Endothelial cell of umbilical vein (primary cell): ENCODE measurements around the gene UBTD1. TPM values are rescaled to one million over a fixed set of nuclear protein-coding genes. Genes with fewer than 3 reads are reported as not detected.

ENCODE experiments used
- BruUV-seq: library from RNA; stranded (reverse); fragments of 400-500 nt; replicated peaks from 2 replicates; lab custom pipeline; 2021; lab: Mats Ljungman, UMichigan
- CTCF ChIA-PET: fragments of 300-600, 350-600 bp; sonication (Branson Sonifier 250); formaldehyde crosslinking; loops from one replicate; lab custom pipeline; 2021; ENCODE audit warnings: antibody characterized with exemption, inconsistent platforms; lab: Charles Lee
- POLR2A ChIA-PET: fragments of 300-600, 350-600 bp; sonication (Branson Sonifier 250); formaldehyde crosslinking; loops from one replicate; lab custom pipeline; 2021; ENCODE audit warnings: antibody characterized with exemption, inconsistent platforms; lab: Charles Lee
- DNase-seq: peaks from one replicate; pipeline ENCODE4 v3.0.0-alpha.2; 2011; ENCODE audit warnings: low read depth, low spot score
- FAIRE-seq: peaks from 2 replicates; lab custom pipeline; 2011; peaks lifted over from hg19 to GRCh38; lab: Jason Lieb, UNC
- H2AFZ ChIP-seq: 2 replicates; pipeline ENCODE4 v1.6.0; 2012; ENCODE audit warnings: low read depth, low read length, control low read depth, inconsistent platforms
- H3K27ac ChIP-seq: 2 replicates; pipeline ENCODE4 v1.5.1; 2011; ENCODE audit warnings: low read depth, mild to moderate bottlenecking, control low read depth, low read length, moderate library complexity; ENCODE audit not compliant: insufficient read depth
- H3K27me3 ChIP-seq, 2 experiments: 2 replicates each; pipeline versions ENCODE4 v1.6.0 to v1.6.1; 2011; ENCODE audit warnings: low read length in 2 of 2, mixed read lengths in 1 of 2; ENCODE audit not compliant: control insufficient read depth in 2 of 2, insufficient read depth in 2 of 2
- H3K36me3 ChIP-seq, 2 experiments: 2 replicates in 1 of 2; 3 replicates in 1 of 2; pipeline ENCODE4 v1.5.1; 2011; ENCODE audit warnings: low read length in 2 of 2, mild to moderate bottlenecking in 1 of 2, moderate library complexity in 1 of 2; ENCODE audit not compliant: control insufficient read depth in 2 of 2, insufficient read depth in 2 of 2; ENCODE audit errors: extremely low read depth in 1 of 2
- H3K4me1 ChIP-seq: 3 replicates; pipeline ENCODE4 v1.5.1; 2011; ENCODE audit warnings: mild to moderate bottlenecking, low read length; ENCODE audit not compliant: control insufficient read depth, insufficient read depth; ENCODE audit errors: extremely low read depth
- H3K4me2 ChIP-seq: 2 replicates; pipeline ENCODE4 v1.6.1; 2011; ENCODE audit warnings: low read length, control low read depth, mixed read lengths; ENCODE audit not compliant: insufficient read depth
- H3K4me3 ChIP-seq, 3 experiments: fragments of 200-600 bp in 1 of 3; sonication (generic), shearing (Covaris generic) in 1 of 3; replicated peaks in 1 of 3; 2 replicates each; pipeline ENCODE4 v1.5.1; 2011 to 2016; ENCODE audit warnings: control low read depth in 3 of 3, low read length in 3 of 3, mild to moderate bottlenecking in 2 of 3, inconsistent platforms in 1 of 3, low read depth in 1 of 3, moderate library complexity in 1 of 3; ENCODE audit not compliant: insufficient read depth in 1 of 3
- H3K79me2 ChIP-seq: 2 replicates; pipeline ENCODE4 v1.6.0; 2012; ENCODE audit warnings: low read length, inconsistent platforms; ENCODE audit not compliant: control insufficient read depth, insufficient read depth
- H3K9ac ChIP-seq: replicated peaks from 2 replicates; pipeline ENCODE3; 2011; ENCODE audit warnings: low read length, control low read depth; ENCODE audit not compliant: insufficient read depth; ENCODE audit errors: extremely low read depth
- H3K9me1 ChIP-seq: replicated peaks from 3 replicates; pipeline ENCODE4 v1.6.0; 2011; ENCODE audit warnings: mild to moderate bottlenecking, low read length; ENCODE audit not compliant: control insufficient read depth, insufficient read depth; ENCODE audit errors: extremely low read depth
- H3K9me3 ChIP-seq: replicated peaks from 2 replicates; pipeline ENCODE4 v1.5.1; 2012; ENCODE audit warnings: low read length, inconsistent platforms; ENCODE audit not compliant: control insufficient read depth, insufficient read depth
- H4K20me1 ChIP-seq: replicated peaks from 2 replicates; pipeline ENCODE3; 2011; ENCODE audit warnings: mild to moderate bottlenecking, low read length; ENCODE audit not compliant: control insufficient read depth, insufficient read depth; ENCODE audit errors: extremely low read depth
- EZH2 ChIP-seq: IDR thresholded peaks from 2 replicates; pipeline ENCODE4 v1.6.1; 2012; ENCODE audit warnings: borderline replicate concordance, low read depth, mild to moderate bottlenecking, moderate library complexity, low read length, inconsistent platforms; ENCODE audit not compliant: severe bottlenecking
- FOS ChIP-seq: IDR thresholded peaks from 2 replicates; pipeline ENCODE4 v1.6.1; 2011; ENCODE audit warnings: mild to moderate bottlenecking, low read length, moderate library complexity, borderline replicate concordance; ENCODE audit not compliant: insufficient read depth
- GATA2 ChIP-seq: IDR thresholded peaks from 2 replicates; pipeline ENCODE4 v1.7.0; 2011; ENCODE audit warnings: low read depth, mild to moderate bottlenecking, moderate library complexity, mixed read lengths, low read length; ENCODE audit not compliant: insufficient read length, insufficient read depth
- JUN ChIP-seq: IDR thresholded peaks from 2 replicates; pipeline ENCODE4 v1.6.1; 2011; ENCODE audit warnings: borderline replicate concordance, low read depth; ENCODE audit not compliant: insufficient read length, insufficient read depth
- MYC ChIP-seq: IDR thresholded peaks from one replicate; pipeline ENCODE4 v1.6.1; 2011; ENCODE audit warnings: mild to moderate bottlenecking, low read depth, low read length
- POLR2A ChIP-seq: IDR thresholded peaks from 2 replicates; pipeline ENCODE4 v1.6.1; 2012; ENCODE audit warnings: low read depth, mild to moderate bottlenecking, control low read depth, low read length
- POLR2AphosphoS5 ChIP-seq: IDR thresholded peaks from 2 replicates; pipeline ENCODE4 v1.6.1; 2012; ENCODE audit warnings: low read depth, mild to moderate bottlenecking, control low read depth, low read length, moderate library complexity; ENCODE audit not compliant: insufficient read depth
- dilution Hi-C: fragments of 300-500 bp; cut with MboI; formaldehyde crosslinking; loops from one replicate; pipeline ENCODE4 v1.15.0; 2019; ENCODE audit warnings: low sequenced_read_pairs; ENCODE audit not compliant: extremely low pct_ligation_motif_present
- intact Hi-C: fragments of 100-400 bp; cut with micrococcal nuclease; formaldehyde crosslinking; loops from one replicate; pipeline ENCODE4 v1.10.0; 2022
- polyA plus RNA-seq, 4 experiments: library from polyadenylated mRNA; depleted of rRNA in 3 of 4; stranded (reverse) in 3 of 4; unstranded in 1 of 4; fragments of >200 nt; gene quantifications; 2 replicates each; pipeline versions ENCODE4 v1.2.1 to v1.2.3, GENCODE V29; 2011 to 2012; ENCODE audit warnings: missing spikeins in 1 of 4
- total RNA-seq: library from RNA; stranded (reverse); gene quantifications from 2 replicates; pipeline ENCODE4 v1.2.3, GENCODE V29; 2021
- TF ChIP-seq, protein P1 (sequence below): IDR thresholded peaks from 2 replicates; pipeline ENCODE4 v1.6.1; 2011; ENCODE audit not compliant: insufficient read depth, insufficient read length
- TF ChIP-seq, protein P2 (sequence below), 2 donors: IDR thresholded peaks; 1 replicate in 1 of 2; 2 replicates in 1 of 2; pipeline ENCODE4 v1.5.1; 2011; ENCODE audit warnings: low read length in 2 of 2, mild to moderate bottlenecking in 2 of 2, moderate library complexity in 2 of 2, control low read depth in 1 of 2, inconsistent platforms in 1 of 2, low read depth in 1 of 2; ENCODE audit not compliant: insufficient read depth in 1 of 2; ENCODE audit errors: extremely low read depth in 1 of 2

The UBTD1 gene
- total and polyA plus RNA-seq, 2 donors (not counting 3 experiments of a cell fraction or from before 2014, with no cell fraction given) = 42.6 to 63.7 TPM

DNA sequence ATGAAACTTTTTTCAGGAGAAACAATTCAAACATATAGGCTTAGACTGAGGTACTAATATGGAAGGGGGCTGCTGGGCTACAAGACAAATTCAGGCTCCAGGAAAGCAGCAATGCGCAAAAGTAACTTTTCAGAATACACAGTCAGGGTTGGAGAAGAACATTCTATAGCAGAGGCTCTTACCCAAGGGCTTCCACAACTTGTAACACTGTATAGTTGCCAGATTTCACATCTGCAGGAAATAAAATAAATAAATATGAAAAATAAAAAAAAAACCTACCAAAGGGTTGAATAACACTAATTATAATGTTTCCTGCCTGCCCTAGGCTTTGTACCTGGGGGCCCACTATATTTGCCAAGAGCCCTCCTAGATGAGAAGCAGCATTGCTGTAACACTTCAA is 14.8 kb upstream of the UBTD1 start:
- Histone ChIP-seq H3K9ac (no peak overlapping the region), H3K27me3 (no peaks in the 10 kb centered on the region), H3K9me1 (no peaks in the 10 kb centered on the region), H3K36me3 (peaks cover 4 to 12% of the 10 kb centered on the region in 2 experiments), H3K9me3 (no peaks in the 10 kb centered on the region), H3K4me2 (no peak overlapping the region), H4K20me1 (peaks cover 2% of the 10 kb centered on the region), H3K79me2 (peaks cover 47% of the 10 kb centered on the region), H2AFZ (no peak overlapping the region), H3K4me1 (no peaks in the 10 kb centered on the region), H3K27ac (no peak overlapping the region), H3K4me3 (no peak overlapping the region)
- ChIA-PET CTCF (interaction anchor here (0.7 to 1.2 kb wide), 3 partner anchors 11 to 88 kb away, joined by 3 read pairs; partner anchors contain the start of gene UBTD1), POLR2A (no interaction called here)
- no peak for TF ChIP-seq MYC
- TF ChIP-seq, protein P1, sequence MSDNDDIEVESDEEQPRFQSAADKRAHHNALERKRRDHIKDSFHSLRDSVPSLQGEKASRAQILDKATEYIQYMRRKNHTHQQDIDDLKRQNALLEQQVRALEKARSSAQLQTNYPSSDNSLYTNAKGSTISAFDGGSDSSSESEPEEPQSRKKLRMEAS = no peak
- TF ChIP-seq, protein P2, sequence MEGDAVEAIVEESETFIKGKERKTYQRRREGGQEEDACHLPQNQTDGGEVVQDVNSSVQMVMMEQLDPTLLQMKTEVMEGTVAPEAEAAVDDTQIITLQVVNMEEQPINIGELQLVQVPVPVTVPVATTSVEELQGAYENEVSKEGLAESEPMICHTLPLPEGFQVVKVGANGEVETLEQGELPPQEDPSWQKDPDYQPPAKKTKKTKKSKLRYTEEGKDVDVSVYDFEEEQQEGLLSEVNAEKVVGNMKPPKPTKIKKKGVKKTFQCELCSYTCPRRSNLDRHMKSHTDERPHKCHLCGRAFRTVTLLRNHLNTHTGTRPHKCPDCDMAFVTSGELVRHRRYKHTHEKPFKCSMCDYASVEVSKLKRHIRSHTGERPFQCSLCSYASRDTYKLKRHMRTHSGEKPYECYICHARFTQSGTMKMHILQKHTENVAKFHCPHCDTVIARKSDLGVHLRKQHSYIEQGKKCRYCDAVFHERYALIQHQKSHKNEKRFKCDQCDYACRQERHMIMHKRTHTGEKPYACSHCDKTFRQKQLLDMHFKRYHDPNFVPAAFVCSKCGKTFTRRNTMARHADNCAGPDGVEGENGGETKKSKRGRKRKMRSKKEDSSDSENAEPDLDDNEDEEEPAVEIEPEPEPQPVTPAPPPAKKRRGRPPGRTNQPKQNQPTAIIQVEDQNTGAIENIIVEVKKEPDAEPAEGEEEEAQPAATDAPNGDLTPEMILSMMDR (IDR thresholded peaks at IDR 0.05; ENCODE audit: extremely low read depth in 1 of 2, insufficient read depth in 1 of 2, low read depth in 1 of 2, low read length in 2 of 2) = no peak
- TF ChIP-seq GATA2 = no peak
- TF ChIP-seq JUN = no peak
- TF ChIP-seq POLR2A = no peak
- TF ChIP-seq FOS = no peak
- no peak for TF ChIP-seq POLR2AphosphoS5
- no peak for TF ChIP-seq EZH2
- FAIRE-seq (no peak), DNase-seq (peak; percentile 27)
- BruUV-seq = no TSS peak
- intact Hi-C loops (no loop called here), dilution Hi-C loops (no loop called here)
